Measurements from ENCODE around the gene ADAMTS2. TPM values are rescaled to one million over a fixed set of nuclear protein-coding genes. Genes with fewer than 3 reads are reported as not detected.

The ADAMTS2 gene
- polyA plus RNA-seq, 3 donors, result 5.3 to 40.7 (median 14.6) TPM

GRCh38 chr5:179266291-179267070 lies 78.8 kb downstream of the ADAMTS2 start:
- WGBS, 3 donors, result 61 to 78% (median 76%) methylated on average over 13 of the region's 13 CpGs

DNA sequence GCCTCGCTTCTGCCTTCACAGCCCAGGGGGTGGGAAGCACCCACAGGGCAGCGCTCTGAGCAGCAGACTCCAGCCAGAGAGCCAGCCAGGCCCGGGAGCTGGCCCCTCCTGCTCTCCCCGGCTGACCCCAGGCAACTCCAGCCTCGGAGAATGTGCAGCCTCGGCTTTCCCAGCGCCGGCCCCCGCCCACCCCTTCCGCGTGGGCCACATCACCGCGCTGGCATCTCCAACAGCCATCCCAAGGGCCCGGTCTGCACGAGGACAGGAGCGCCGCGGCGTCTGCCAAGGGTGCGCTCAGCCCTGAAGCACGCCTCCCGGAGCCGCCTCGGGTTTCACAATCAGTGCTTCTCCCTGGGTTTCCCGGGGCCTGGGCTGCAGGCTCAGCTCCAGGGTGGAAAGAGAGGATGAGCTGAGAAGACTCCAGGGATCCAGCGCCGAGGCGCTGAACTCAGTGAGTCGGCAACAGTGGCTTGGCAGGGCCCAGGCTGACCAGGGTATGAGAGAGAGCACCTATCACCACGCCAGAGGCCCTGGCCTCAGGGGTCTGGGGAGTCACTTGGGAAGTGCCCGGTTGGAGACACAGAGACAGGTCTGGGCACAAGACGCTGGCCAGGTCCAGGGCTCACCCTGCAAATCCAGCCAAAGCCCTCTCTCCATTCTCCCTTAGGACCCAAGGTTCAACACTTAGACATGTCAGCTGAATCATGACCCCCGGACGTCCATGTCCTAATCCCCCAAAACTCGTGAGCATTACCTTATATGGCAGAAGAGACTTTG lies 79.6 kb downstream of the ADAMTS2 start:
- 17 to 31% (median 20%) methylated on average over 35 of the region's 35 CpGs for WGBS, 3 donors
- no peak overlapping the region for H3K27ac ChIP-seq (ENCODE audit: low read depth, low read length)

More at GRCh38 chr5:179266291-179267070, 78.8 kb downstream of the ADAMTS2 start:
- H3K27ac ChIP-seq (ENCODE audit: low read depth, low read length), result no peak overlapping the region

GRCh38 chr5:179264783-179265513 lies 80.3 kb downstream of the ADAMTS2 start:
- WGBS, 3 donors, result 38 to 50% (median 49%) methylated on average over 24 of the region's 24 CpGs

GRCh38 chr5:179264053-179264782 lies 81.0 kb downstream of the ADAMTS2 start:
- H3K27ac ChIP-seq (ENCODE audit: low read depth, low read length), result no peak overlapping the region
- 70 to 89% (median 89%) methylated on average over 13 of the region's 13 CpGs for WGBS, 3 donors

More at GRCh38 chr5:179264783-179265513, 80.3 kb downstream of the ADAMTS2 start:
- no peak overlapping the region for H3K27ac ChIP-seq (ENCODE audit: low read depth, low read length)

- WGBS, 3 donors, result 70 to 87% (median 82%) methylated on average over 23 of the region's 23 CpGs
- H3K27ac ChIP-seq (ENCODE audit: low read depth, low read length), result no peak overlapping the region
Measured at GRCh38 chr5:179263391-179264052, 81.7 kb downstream of the ADAMTS2 start.

DNA sequence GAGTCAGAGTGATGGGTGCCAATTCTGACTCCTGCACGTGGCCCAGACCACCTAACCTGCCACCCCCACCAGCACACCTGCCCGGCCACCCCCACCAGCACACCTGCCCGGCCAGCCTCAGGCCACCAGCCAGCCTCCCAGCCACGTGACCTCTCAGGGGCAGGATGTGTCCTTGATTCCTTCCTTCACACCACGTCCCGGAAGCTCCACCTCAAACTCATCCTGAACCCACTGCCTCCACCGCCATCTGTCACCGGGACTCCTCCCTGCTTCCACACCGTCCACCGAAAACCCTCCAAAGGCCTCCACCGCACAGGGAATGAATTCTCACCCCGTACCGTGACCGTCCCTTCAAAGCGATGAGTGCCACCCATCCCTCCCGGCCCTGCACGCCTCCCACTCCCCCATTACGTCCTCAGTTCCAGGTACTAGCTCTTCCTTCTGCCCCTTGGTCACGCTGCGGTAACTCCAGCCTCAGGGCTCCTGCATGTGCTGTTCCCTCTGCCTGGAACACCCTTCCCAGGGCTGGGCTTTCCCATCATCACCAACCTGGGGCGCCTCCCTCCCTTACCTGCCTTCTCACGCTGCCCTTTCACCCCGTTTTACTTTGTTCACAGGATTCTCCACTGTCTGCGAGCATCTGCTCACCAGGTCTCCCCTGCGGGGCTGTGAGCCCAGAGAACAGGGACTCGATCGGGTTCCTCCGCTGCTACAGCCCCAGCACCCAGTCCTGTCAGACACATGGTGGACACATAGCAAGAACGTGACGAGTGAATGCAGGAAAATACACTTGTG lies 82.9 kb downstream of the ADAMTS2 start:
- 78 to 88% (median 86%) methylated on average over 30 of the region's 30 CpGs for WGBS, 3 donors

DNA sequence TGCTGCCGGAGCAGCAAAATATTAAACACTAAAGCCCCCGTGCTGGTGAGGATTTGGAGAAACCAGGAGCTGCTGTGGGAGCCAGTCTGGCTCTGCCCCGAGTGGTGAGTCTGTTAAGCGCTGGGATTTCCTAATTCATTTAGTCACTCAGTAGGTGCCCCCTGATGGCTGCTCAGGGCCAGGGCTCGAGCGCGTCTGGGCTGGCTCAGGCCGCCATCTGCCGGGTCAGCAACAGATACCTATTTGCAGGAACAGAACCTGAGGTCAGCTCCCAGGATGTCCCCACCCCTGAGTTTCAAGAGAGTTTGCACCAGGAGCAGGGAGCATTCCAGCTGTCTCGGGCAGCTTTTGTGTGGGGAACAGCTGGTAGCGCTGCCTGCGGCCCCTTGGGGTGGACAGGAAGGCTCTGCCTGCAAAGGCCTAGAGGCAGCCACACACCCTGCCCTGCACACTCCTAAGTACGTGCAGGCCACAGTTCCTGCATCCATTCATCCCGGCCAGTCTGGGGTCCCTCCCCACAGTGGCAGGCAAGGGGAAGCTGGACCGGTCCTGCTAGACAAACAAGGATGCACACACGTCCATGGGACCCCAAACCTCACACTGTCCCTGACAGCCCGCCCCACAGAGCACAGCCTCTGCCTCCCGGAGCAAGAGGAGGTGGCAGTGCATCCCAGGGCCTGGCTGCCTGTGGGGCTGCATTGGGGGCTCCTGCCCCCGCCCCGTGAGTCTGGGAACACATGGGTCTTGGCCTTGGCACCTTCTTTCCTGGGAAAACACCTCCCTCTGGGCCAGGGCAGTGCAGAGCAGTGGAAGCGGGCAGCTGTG lies 83.7 kb downstream of the ADAMTS2 start:
- no peak overlapping the region for H3K27ac ChIP-seq (ENCODE audit: low read depth, low read length)
- WGBS, 3 donors, result 48 to 74% (median 66%) methylated on average over 21 of the region's 21 CpGs

More for the DNA sequence above, 82.9 kb downstream of the ADAMTS2 start:
- no peak overlapping the region for H3K27ac ChIP-seq (ENCODE audit: low read depth, low read length)

GRCh38 chr5:179260324-179261070 lies 84.8 kb downstream of the ADAMTS2 start:
- 74 to 93% (median 91%) methylated on average over 27 of the region's 27 CpGs for WGBS, 3 donors
- H3K27ac ChIP-seq (ENCODE audit: low read depth, low read length), result no peak overlapping the region

- H3K27ac ChIP-seq (ENCODE audit: low read depth, low read length), result no peak overlapping the region
- WGBS, 3 donors, result 84 to 90% (median 88%) methylated on average over 13 of the region's 13 CpGs
Measured at GRCh38 chr5:179259731-179260323, 85.4 kb downstream of the ADAMTS2 start.

- 63 to 87% (median 82%) methylated on average over 26 of the region's 26 CpGs for WGBS, 3 donors
- H3K27ac ChIP-seq (ENCODE audit: low read depth, low read length), result no peak overlapping the region
Measured at GRCh38 chr5:179258922-179259730, 86.1 kb downstream of the ADAMTS2 start.

GRCh38 chr5:179258001-179258921 lies 87.0 kb downstream of the ADAMTS2 start:
- H3K27ac ChIP-seq (ENCODE audit: low read depth, low read length), result no peak overlapping the region
- WGBS, 3 donors, result 63 to 87% (median 74%) methylated on average over 23 of the region's 23 CpGs

DNA sequence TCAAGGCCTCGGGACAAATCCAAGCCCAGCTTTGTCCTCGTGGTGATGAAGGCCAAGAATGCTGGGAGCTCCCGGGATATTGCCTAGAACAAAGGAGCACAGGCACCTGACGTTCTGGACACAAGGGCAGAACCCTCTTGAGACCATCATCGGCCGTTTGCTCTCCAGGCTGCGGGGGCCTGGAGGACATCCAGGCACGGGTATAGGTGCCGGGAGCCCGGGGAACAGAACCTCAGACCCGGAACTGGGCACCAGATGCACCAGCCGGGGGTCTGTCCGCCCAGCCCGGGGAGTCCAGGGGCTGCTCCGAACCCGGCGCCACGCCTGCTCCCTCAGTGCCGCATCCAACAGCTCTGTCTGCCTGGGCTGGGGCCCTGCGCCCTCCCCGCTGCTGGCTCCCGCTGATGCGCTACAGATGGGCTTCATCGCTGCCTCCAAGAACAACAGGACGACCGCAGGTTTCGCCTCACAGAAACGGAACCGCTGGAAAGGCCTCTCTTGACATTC lies 88.0 kb downstream of the ADAMTS2 start:
- no peak overlapping the region for H3K27ac ChIP-seq (ENCODE audit: low read depth, low read length)

More for the DNA sequence above, 88.0 kb downstream of the ADAMTS2 start:
- 76 to 88% (median 85%) methylated on average over 28 to 29 of the region's 29 CpGs for WGBS, 3 donors
